Measurements from ENCODE around the gene ENKD1.

ENKD1 gene

GRCh38 chr16:67664871-67665270 is 1.7 kb downstream of the ENKD1 start:
- TF ChIP-seq EZH2 (IDR thresholded peaks at IDR 0.05; ENCODE audit: borderline replicate concordance, low read length), result no peak
- TF ChIP-seq CTCF (IDR thresholded peaks at IDR 0.05; ENCODE audit: low read length), result no peak
- Histone ChIP-seq H3F3A (ENCODE audit: insufficient read depth, low read length) (no peaks in the 10 kb centered on the region), H3K9me3 (ENCODE audit: low read length) (no peaks in the 10 kb centered on the region), H3K27ac (ENCODE audit: low read depth, low read length, poor library complexity, severe bottlenecking) (no peak overlapping the region), H3K9ac (ENCODE audit: low read length) (no peak overlapping the region), H3K4me2 (ENCODE audit: low read length) (no peak overlapping the region), H2AFZ (ENCODE audit: low read length) (no peak overlapping the region), H3K9me2 (ENCODE audit: low read depth, low read length) (no peaks in the 10 kb centered on the region), H3K4me1 (ENCODE audit: insufficient read depth, low read length, severe bottlenecking) (peaks cover 41% of the 10 kb centered on the region), H3K27me3 (ENCODE audit: insufficient read depth, low read length) (no peaks in the 10 kb centered on the region), H3K79me2 (ENCODE audit: insufficient read depth, low read length) (no peaks in the 10 kb centered on the region), H4K20me1 (ENCODE audit: insufficient read depth, low read length) (no peaks in the 10 kb centered on the region), H3K4me3 (ENCODE audit: low read depth, low read length, poor library complexity, severe bottlenecking) (no peak overlapping the region), H3K36me3 (ENCODE audit: insufficient read depth, low read length) (peaks cover 11% of the 10 kb centered on the region; the same call in 1 of the 2 replicates)

- H3K9ac ChIP-seq (ENCODE audit: low read length), result no peak overlapping the region
- no peaks in the 10 kb centered on the region for H3K9me3 ChIP-seq (ENCODE audit: low read length)
- no peak overlapping the region for H3K4me3 ChIP-seq (ENCODE audit: low read depth, low read length, poor library complexity, severe bottlenecking)
- no peak overlapping the region for H3K4me2 ChIP-seq (ENCODE audit: low read length)
- H3K36me3 ChIP-seq (ENCODE audit: insufficient read depth, low read length), result peaks cover 11% of the 10 kb centered on the region; the same call in 1 of the 2 replicates
- H3K9me2 ChIP-seq (ENCODE audit: low read depth, low read length), result no peaks in the 10 kb centered on the region
- H3F3A ChIP-seq (ENCODE audit: insufficient read depth, low read length), result no peaks in the 10 kb centered on the region
- no peaks in the 10 kb centered on the region for H3K79me2 ChIP-seq (ENCODE audit: insufficient read depth, low read length)
- H3K27me3 ChIP-seq (ENCODE audit: insufficient read depth, low read length), result no peaks in the 10 kb centered on the region
- TF ChIP-seq EZH2 (IDR thresholded peaks at IDR 0.05; ENCODE audit: borderline replicate concordance, low read length) (no peak), CTCF (IDR thresholded peaks at IDR 0.05; ENCODE audit: low read length) (no peak)
- no peak overlapping the region for H3K27ac ChIP-seq (ENCODE audit: low read depth, low read length, poor library complexity, severe bottlenecking)
- H4K20me1 ChIP-seq (ENCODE audit: insufficient read depth, low read length), result no peaks in the 10 kb centered on the region
- peaks cover 44% of the 10 kb centered on the region for H3K4me1 ChIP-seq (ENCODE audit: insufficient read depth, low read length, severe bottlenecking)
- no peak overlapping the region for H2AFZ ChIP-seq (ENCODE audit: low read length)
Measured at GRCh38 chr16:67664258-67664657, 2.3 kb downstream of the ENKD1 start.

GRCh38 chr16:67663877-67664222 is 2.7 kb downstream of the ENKD1 start:
- Histone ChIP-seq H3K36me3 (ENCODE audit: insufficient read depth, low read length) (peaks cover 11% of the 10 kb centered on the region; the same call in 1 of the 2 replicates), H3K4me2 (ENCODE audit: low read length) (no peak overlapping the region), H4K20me1 (ENCODE audit: insufficient read depth, low read length) (no peaks in the 10 kb centered on the region), H3K27me3 (ENCODE audit: insufficient read depth, low read length) (no peaks in the 10 kb centered on the region), H3F3A (ENCODE audit: insufficient read depth, low read length) (no peaks in the 10 kb centered on the region), H3K9ac (ENCODE audit: low read length) (no peak overlapping the region), H3K9me3 (ENCODE audit: low read length) (no peaks in the 10 kb centered on the region), H3K4me1 (ENCODE audit: insufficient read depth, low read length, severe bottlenecking) (peaks cover 47% of the 10 kb centered on the region), H3K9me2 (ENCODE audit: low read depth, low read length) (no peaks in the 10 kb centered on the region), H2AFZ (ENCODE audit: low read length) (no peak overlapping the region), H3K27ac (ENCODE audit: low read depth, low read length, poor library complexity, severe bottlenecking) (no peak overlapping the region), H3K79me2 (ENCODE audit: insufficient read depth, low read length) (no peaks in the 10 kb centered on the region), H3K4me3 (ENCODE audit: low read depth, low read length, poor library complexity, severe bottlenecking) (no peak overlapping the region)
- TF ChIP-seq CTCF (IDR thresholded peaks at IDR 0.05; ENCODE audit: low read length) (no peak), EZH2 (IDR thresholded peaks at IDR 0.05; ENCODE audit: borderline replicate concordance, low read length) (no peak)
